Kidney epithelial cell (primary cell): ENCODE measurements around the gene CABCOCO1. TPM values are rescaled to one million over a fixed set of nuclear protein-coding genes. Genes with fewer than 3 reads are reported as not detected.
"Not testable (repeated sequence)": the region's sequence is repeated elsewhere in the genome, so short reads cannot be mapped to it uniquely, and the experiment has no call there.

Source experiments
- DNase-seq: peaks from one replicate; pipeline ENCODE4 v3.0.0-alpha.2; 2010; ENCODE audit warnings: low read depth
- H3K27me3 ChIP-seq: 2 replicates; pipeline ENCODE4 v1.6.0; 2011; ENCODE audit warnings: low read length; ENCODE audit not compliant: control insufficient read depth, insufficient read depth
- H3K36me3 ChIP-seq: 2 replicates; pipeline ENCODE4 v1.5.1; 2011; ENCODE audit warnings: low read length; ENCODE audit not compliant: control insufficient read depth, insufficient read depth
- H3K4me3 ChIP-seq: 2 replicates; pipeline ENCODE4 v1.5.1; 2011; ENCODE audit warnings: low read depth, mild to moderate bottlenecking, control low read depth, low read length
- CTCF ChIP-seq: IDR thresholded peaks from 2 replicates; pipeline ENCODE4 v1.5.1; 2011; ENCODE audit warnings: mild to moderate bottlenecking, moderate library complexity, low read length, control low read depth, inconsistent platforms; ENCODE audit not compliant: insufficient read depth, poor library complexity, severe bottlenecking
- total RNA-seq: library from RNA; depleted of rRNA; stranded (reverse); fragments of >200 nt; gene quantifications from 2 replicates; pipeline ENCODE4 v1.2.3, GENCODE V29; 2015

CABCOCO1 gene
- total RNA-seq, 1 donor from 2014 or later, result 0.33 TPM

- TF ChIP-seq CTCF, result no peak
- no peak for DNase-seq
- no peaks in the 10 kb centered on the region for H3K36me3 ChIP-seq
- no peaks in the 10 kb centered on the region for H3K27me3 ChIP-seq
- H3K4me3 ChIP-seq, result no peak overlapping the region
These were observed 39.0 kb downstream of the CABCOCO1 start for GRCh38 chr10:61701706-61702105.

GRCh38 chr10:61702584-61702983, 39.9 kb downstream of the CABCOCO1 start:
- Histone ChIP-seq H3K27me3 (no peaks in the 10 kb centered on the region), H3K36me3 (no peaks in the 10 kb centered on the region), H3K4me3 (no peak overlapping the region)
- TF ChIP-seq CTCF, result no peak
- no peak for DNase-seq

GRCh38 chr10:61705022-61705613, 42.4 kb downstream of the CABCOCO1 start:
- H3K4me3 ChIP-seq, result no peak overlapping the region
- no peaks in the 10 kb centered on the region for H3K36me3 ChIP-seq
- no peak for TF ChIP-seq CTCF
- no peak for DNase-seq
- no peaks in the 10 kb centered on the region for H3K27me3 ChIP-seq

- DNase-seq, result no peak
- TF ChIP-seq CTCF, result no peak
- Histone ChIP-seq H3K36me3 (no peaks in the 10 kb centered on the region), H3K4me3 (no peak overlapping the region), H3K27me3 (no peaks in the 10 kb centered on the region)
These were observed 46.1 kb downstream of the CABCOCO1 start for GRCh38 chr10:61708846-61709245.

- not testable (repeated sequence) for DNase-seq, H3K27me3 ChIP-seq, H3K4me3 ChIP-seq, H3K36me3 ChIP-seq
These were observed 49.4 kb downstream of the CABCOCO1 start for GRCh38 chr10:61712105-61712504.

GRCh38 chr10:61719475-61719874, 56.7 kb downstream of the CABCOCO1 start:
- not testable (repeated sequence) for H3K36me3 ChIP-seq, H3K4me3 ChIP-seq, DNase-seq, H3K27me3 ChIP-seq

GRCh38 chr10:61719906-61720305, 57.2 kb downstream of the CABCOCO1 start:
- TF ChIP-seq CTCF, result no peak
- Histone ChIP-seq H3K27me3 (no peaks in the 10 kb centered on the region), H3K4me3 (no peak overlapping the region), H3K36me3 (no peaks in the 10 kb centered on the region)
- no peak for DNase-seq
